H1 (cell line): Measurements from ENCODE around the gene TOMT.

ENCODE experiments used
- CTCF ChIP-seq, 3 experiments: IDR thresholded peaks; 1 replicate in 2 of 3; 2 replicates in 1 of 3; pipeline versions ENCODE4 v1.5.1 to v1.6.1; 2011; ENCODE audit warnings: low read length in 3 of 3, mild to moderate bottlenecking in 3 of 3, inconsistent platforms in 2 of 3, low read depth in 1 of 3, moderate library complexity in 1 of 3; ENCODE audit not compliant: insufficient read depth in 1 of 3; ENCODE audit errors: control extremely low read depth in 1 of 3
- KDM5A ChIP-seq: fragments of 200-600 bp; IDR thresholded peaks from 2 replicates; pipeline ENCODE4 v1.7.1; 2012; ENCODE audit warnings: mild to moderate bottlenecking, low read length, inconsistent platforms, mixed read lengths
- RFX5 ChIP-seq: IDR thresholded peaks from 2 replicates; pipeline ENCODE4 v1.6.1; 2011; ENCODE audit warnings: low read depth, low read length, improper control_type of control experiment, borderline replicate concordance
- TAF1 ChIP-seq: IDR thresholded peaks from 2 replicates; pipeline ENCODE4 v1.6.1; 2011; ENCODE audit warnings: mild to moderate bottlenecking, low read depth, low read length

GRCh38 chr11:72124046-72124445 is 18.3 kb downstream of the TOMT start:
- TF ChIP-seq CTCF (IDR thresholded peaks at IDR 0.05; ENCODE audit: control extremely low read depth in 1 of 3, insufficient read depth in 1 of 3, low read depth in 1 of 3, low read length in 3 of 3) (no peak), KDM5A (no peak), TAF1 (no peak), RFX5 (no peak)
